LHCN-M2 (cell line): ENCODE data around the gene TREM1. TPM values are rescaled to one million over a fixed set of nuclear protein-coding genes. Genes with fewer than 3 reads are reported as not detected.

ENCODE experiments used
- DNase-seq: peaks from one replicate; pipeline ENCODE4 v3.0.0-alpha.2; 2012; ENCODE audit warnings: low read depth
- polyA plus RNA-seq: library from polyadenylated mRNA; unstranded; fragments of >200 nt; gene quantifications from one replicate; pipeline ENCODE4 v1.2.1, GENCODE V29; 2012; ENCODE audit warnings: missing spikeins
- total RNA-seq: library from RNA; depleted of rRNA; stranded (reverse); fragments of >200 nt; gene quantifications from 2 replicates; pipeline ENCODE4 v1.2.3, GENCODE V29; 2014; rRNA removed

The TREM1 gene
- 0.32 and 0.52 TPM in 2 replicates for total RNA-seq
- polyA plus RNA-seq = not detected

DNA sequence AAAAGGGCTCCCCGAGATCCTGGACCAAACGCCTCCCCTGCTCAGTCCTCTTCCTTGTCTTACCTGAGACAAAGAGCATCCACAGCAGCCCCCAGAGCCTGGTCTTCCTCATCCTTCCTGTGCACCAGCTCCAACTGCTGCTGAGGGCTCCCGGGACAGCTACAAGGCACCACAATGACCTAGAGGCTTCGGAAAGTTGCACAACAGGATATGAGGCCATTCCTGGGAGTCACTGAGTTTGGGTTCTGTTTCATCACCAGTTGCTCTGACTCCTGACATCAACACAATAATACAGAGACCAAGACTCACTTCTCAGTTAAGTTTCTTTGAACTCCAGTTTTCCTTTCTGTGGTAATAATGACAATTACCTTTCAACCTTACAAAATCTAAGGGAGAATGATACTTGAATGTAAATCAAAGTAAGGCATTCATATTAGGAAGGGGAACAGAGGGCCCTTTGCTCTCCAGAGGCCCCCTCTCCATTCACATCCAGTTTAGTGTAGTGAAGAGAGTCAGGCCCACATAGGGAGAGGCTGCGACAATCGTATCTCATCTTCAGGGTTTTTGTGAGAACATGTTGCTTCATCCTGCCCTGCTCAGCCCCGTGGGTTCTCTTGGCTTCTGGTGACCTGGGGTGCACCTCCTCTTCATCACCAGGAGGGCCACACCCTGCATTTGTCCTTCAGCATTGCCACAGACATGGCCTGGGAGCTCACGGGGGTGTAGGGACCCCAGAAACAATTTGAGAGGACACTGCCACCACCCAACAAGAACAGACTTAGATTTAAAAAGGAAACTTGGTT is at the start of gene TREM1:
TSS of gene TREM1 (minus strand) at position 139 of the 803 bp plus-strand sequence. CDS start at position 112, 27 bp downstream.
- DNase-seq = peak; percentile 71

DNA sequence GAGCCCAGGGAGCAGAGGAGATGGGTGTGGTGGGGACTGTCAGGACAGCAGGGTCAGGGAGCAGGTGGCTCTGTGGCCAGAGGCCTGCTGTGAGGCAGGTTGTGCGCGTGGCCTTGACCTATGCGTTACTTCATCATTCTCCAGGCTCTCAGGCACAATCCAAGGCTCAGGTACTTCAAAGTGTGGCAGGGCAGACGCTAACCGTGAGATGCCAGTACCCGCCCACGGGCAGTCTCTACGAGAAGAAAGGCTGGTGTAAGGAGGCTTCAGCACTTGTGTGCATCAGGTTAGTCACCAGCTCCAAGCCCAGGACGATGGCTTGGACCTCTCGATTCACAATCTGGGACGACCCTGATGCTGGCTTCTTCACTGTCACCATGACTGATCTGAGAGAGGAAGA is 49.5 kb upstream of the TREM1 start:
- no peak for DNase-seq

DNA sequence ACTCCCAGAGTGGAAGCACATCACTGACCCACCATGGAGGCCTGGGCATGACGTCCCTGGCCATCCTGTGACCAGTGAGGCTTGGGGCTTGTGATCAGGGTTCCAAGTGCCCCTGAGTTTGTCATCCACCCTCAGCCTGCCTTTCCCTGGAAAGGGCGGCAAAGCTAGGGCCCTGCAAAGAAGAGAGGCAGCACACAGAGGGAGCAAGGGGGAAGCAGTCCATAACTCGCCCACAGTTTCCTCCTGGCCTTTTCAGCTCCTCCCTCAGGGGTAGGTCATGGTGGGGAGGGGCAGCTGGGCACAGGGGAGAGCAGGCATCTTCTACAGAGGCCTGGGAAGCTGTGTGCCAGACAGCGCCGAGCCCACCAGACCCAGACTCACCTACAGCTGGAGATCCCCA is 48.8 kb upstream of the TREM1 start, which contains the start of gene NCR2:
TSS of gene NCR2 (plus strand) at position 313 of the 400 bp plus-strand sequence. CDS start 269 bp downstream, outside the sequence.
- DNase-seq = no peak

DNA sequence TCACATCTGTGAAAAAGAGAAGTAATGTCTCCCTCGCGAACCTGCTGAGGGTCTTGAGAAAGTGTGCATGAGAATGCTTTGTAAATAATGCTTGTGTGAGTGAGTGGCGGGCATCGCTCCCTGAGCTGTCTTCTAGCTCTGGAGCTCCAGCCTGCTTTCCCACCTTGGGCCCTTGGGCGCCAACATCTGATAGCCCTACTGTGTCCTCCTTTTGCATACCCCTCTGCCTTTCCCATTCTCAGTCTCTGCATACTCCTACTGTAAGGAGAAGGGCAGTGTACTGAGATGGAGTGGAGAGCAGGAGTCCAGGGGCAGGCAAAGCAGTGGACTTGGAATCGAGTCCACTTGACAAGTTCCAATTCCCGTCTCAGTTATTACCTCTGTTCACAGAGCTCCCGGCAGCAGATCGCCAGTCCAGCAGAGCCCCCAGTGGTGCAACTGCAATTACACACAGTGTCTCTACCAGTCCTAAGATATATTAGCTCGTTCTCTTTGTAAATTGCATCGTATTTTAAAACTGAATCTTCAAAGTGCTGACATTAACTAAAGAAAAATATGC is 48.1 kb upstream of the TREM1 start:
- no peak for DNase-seq

DNA sequence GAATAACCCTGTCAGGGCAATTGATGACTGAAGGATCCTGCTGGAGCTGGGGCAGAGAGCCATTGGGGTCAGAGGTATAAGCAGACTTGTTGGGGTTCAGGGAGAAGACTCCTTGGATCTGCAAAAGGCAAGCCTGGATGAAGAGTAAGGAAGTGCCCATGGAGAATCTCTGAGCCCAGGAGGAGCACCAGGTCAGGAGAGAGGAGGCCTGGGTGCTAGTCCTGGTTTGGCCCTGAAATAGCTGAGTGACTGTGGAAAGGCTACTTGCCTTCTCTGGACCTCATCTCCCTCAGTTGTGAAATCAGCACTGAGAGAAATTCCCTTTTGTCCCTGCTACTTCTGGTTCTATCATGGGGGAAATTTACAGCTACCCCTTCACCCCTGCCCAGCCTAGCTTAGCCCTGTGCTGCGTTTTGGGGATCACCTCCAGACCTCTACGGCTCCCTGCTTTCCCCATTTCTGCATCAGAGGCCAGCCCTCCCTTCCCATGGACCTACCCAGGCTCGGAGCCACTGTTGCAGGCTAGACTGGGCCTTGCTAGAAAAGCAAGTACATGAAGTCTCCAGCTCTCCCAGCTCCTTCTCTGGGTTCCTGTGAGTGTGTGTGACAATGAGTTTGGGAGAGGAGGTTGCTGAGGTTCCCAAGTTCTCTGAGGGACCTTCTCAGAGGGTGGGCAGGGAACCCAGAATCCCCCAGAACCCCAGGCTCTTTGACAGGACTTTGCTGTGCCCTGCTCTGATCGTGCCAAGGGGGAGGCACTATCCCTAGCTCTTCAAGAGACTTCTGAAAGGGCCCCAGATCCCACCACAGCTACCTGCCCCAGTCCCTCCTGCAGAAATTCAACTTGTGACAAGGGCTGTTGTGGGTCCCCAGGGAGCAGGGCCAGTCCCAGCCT is 46.6 kb upstream of the TREM1 start:
- no peak for DNase-seq

DNA sequence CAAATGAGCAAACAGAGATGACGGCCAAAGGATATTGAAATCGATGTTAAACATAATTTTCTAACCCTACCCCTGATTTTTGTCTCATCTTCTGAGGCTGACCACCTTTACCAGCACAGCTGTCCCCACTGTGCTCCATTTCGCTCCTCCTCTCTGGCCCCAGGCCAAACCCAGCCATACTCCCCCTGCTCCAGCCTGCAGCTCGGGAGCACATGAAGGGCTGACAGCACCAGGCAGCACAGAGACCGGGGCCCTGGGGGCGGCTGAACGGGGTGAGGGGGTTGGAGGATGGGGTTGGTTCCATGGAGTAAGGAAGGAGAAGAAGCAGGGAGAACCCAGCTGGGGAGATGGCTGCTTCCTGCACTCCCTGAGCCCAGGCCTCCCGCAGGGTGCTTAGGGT is 45.8 kb upstream of the TREM1 start:
- no peak for DNase-seq

DNA sequence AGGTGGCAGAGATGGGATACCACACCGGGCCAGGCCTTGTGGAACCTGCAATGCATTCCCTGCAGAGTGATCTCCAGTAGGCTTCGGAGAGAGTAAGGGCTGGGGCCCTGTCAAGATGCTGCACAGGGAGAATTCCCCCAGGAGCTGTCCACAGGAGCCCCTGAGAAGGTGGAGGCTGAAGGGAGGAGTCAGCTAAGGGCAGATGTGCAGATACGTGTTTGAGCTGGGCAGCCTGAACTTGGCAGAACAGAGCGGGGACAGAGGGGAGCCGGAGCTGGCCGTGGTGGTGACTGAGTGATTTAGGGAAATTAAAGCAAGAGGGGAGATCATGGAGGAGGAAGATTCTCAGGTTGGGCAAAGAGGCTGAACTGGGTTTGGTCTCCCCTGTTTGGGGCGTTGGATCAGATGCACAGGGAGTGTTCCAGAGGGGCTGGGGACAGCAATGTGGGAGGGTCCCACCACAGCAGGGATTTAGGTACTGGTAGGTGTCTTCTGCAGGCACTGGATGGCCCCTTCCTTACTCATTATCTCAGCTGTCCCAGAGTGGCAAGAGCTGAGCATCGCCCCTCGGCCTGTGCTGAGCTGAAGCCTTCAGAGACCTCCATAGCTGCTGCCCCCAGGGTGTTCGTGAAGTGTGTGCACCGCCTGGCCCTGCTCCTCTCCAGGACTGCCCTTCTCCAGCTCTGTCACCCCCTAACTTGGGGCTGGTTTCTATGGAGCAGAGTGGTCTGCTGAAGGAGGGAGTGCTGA is 45.1 kb upstream of the TREM1 start:
- DNase-seq = no peak

DNA sequence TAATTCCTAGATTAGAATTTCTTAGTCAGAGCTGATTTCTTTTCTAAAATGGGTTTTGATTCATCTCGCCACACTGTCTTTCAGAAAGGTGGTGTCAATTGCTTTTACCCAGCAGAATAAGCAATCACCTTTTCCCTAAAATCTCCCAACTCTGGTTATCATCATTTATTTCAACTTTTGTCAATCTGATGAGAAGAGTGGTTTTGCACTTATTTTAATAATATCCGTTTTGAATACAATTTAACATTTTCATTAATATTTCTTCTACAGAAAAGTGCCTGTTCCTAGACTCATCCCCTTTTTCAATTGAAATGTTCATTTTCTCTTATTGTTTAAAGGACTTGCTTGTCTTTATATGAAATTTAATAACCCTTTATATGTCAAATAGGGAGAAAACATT is 40.7 kb upstream of the TREM1 start:
- no peak for DNase-seq

DNA sequence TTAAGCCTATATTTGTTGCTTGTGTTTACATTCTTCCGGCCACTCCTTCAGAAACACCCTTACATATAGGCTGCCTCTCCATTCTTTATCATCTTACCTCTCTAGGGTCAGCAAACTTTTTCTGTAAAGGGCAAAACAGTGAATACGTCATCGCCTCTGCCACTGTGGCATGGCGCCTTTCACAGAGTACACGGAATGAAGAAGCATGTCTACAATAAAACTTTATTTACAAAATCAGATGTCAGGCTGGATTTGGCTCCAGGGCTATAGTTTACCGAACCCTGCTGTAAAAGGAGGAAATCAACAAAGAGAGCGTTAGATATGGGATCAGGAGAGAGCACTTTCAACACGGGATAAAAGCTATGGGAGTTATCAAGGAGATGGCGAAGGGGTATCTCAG is 39.6 kb upstream of the TREM1 start:
- DNase-seq = no peak

DNA sequence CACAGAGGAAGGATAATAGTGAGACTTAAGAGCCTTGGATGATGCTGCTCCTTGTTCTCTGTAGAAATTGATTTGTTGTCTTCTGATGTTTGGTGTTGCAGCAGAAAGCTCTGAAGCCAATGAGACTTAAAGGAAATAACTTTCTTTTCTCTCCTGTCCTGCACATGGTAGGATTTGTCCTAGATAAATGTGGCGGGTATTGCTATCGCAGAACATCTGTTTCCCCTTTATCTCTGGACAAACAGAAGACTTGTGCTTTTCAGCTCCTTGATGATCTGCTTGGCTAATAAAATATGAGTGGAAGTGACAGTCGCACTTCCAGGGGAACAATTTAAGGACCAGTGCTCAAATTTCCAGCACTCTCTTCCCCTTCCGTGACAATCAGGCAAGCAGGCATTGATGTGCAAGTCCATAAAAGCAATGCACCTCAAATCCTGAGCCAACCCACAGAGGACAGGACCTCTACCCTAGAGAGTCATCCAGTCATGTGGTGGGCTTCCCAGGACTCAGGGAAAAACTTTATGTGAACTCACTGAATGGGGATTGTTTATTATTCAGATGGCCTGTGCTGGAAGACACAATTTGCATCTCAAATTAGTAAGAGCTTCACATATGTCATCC is 39.1 kb upstream of the TREM1 start:
- no peak for DNase-seq

DNA sequence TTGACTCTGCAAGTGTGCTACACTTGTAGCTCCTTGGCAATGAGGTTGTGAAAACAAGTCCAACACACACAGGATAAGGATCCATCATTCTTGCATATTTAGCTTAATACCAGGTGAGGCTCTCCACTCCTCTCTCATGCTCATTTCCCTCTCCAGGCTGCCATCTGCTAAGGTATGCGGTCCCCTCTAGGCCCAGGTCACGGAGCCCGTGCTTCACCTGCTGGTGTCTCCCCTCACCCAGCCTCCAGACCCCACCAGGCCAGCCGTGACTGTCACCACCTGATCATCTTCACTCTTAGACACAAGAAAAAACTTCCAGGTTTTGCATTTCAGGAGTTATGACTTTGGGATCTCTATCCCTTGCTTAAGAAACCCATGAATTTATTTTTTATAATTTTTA is 34.7 kb upstream of the TREM1 start:
- DNase-seq = no peak

DNA sequence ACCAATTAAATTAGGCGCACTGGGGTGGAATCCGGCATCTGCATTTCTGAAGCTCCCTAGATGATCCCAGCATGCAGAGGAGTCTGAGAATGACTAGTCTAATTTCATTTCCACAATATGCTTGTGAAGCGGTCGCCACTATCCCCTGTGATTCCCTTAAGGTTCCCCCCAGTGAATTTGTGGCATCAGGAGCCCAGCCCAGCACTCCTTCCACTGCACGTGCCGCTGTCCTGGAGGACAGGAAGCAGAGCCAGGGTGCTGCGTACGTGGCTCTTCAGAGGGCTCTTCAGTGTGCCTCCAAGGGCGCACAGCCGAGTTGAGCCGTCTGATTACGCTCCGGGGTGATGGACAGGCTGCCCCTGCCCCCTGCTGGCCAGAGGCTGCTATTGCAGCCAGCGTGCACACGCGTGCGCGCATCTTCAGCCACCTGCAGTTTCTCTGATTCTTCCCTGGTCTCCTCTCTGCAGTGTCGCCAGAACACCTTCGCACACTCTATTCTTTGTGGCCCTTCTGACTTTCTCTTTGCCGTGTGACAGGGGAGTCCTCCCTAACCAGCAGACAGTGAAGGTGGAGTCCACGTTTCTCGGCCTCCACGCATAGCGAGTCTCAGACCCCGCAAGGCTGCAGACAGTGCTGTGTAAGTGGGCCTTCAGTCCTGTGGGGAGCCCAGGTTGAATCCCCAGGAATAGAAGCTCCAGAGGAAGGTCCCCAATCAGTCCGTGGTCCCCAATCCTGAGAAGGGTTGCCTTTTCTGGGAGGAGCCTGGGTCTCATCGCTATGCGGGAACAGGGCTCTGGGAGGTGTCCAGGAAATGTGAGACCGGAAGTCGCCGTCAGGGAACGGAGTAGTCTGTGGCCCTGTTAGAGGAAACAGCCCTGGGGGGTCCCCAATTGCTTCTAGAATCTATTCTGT is 32.4 kb upstream of the TREM1 start:
- DNase-seq = peak; percentile 58

DNA sequence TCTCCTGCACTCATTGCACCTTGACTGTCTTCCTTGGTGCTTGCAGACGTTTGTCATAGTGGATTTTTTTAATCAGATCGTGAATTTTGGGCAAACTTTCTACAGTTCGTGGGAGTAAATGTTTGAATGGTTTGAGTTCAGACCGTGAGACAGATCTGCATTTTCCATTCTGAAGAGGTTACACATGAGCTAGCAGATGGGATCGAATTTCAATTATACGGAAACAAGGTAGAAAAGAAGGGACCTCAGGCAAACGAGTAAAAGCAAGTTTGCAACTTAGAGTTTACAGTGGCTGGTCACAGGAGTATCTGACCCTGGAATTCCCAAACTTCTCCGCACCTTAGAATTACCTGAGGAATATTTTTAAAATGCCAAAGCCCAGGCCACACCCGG is 31.8 kb upstream of the TREM1 start:
- no peak for DNase-seq

DNA sequence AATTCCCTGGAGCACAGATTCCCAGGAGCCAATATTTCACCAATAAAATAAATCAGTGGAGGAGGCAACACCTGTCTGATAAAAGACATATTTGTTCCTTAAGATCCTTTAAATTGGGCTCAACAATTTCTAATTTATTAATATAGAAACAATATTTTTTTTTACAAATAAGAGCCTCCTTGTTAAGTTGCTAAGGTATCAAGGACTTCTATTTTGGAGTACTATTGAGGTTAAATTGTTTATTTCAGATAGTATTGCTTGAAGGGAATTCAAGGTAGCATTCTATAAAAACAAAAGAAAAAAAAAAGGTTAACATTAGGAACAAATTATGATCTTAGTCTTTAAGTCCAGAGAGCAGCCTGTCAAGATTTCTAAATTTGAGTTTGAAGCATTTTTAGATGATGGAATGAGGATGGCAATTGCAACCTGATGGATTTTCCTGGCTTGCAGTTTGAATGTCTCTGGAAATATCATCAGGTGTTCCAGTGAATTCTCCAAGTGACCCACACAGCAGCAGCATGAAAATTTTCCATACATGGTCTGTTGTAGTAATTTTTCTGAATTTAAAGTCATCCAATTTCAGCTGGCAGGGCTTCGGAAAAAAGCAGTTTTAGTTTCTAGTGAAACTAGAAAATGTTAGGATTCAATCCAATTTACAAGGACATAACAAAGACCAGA is 29.6 kb upstream of the TREM1 start:
- DNase-seq = no peak

DNA sequence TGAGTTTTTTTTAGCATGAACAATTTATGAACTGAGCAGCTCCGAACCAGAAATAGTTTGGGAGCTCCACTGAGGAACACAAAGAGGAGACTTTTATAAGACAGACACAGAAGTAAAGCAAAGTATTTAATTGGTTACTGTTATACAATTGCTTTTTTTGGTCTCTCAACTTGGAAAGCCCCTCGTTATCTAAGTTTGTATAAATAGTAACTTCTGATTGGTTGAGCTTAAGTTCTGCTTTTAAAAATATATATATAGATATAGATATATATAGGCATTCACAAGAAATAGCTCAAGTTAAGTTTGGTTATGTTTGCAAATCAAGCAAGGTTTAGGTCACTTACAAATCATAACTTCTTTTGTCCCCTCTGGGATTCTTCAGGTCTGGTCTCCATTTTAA is 28.7 kb upstream of the TREM1 start:
- no peak for DNase-seq

DNA sequence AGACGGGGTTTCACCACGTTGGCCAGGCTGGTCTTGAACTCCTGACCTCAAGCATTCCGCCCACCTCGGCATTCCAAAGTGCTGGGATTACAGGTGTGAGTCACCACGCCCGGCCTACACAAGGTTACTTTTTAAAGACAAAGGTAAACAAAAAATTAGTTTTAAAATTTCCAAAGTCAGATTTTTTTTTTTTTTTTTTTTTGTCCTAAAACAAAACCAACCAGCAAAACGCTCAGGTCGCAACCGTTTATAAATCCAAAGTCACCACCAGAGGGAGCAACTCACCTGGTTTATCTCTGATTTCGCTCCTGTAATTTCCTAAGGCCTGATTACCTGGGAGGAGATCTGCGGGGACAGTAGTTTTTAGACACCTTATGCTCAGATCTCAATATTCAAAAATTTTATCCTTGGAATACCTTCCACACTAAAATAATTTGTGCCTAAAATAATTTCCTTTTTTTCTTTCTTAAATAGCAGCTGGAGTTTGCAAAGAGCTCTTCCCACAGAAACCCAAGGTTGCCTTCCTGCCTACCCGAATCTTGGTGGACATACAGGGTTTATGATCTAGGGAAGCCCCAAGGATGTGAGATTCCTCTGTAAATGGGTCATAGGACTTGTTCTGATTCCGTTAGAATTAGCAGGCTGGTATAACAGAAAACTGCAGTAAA is 19.8 kb upstream of the TREM1 start:
- peak; percentile 14 for DNase-seq

DNA sequence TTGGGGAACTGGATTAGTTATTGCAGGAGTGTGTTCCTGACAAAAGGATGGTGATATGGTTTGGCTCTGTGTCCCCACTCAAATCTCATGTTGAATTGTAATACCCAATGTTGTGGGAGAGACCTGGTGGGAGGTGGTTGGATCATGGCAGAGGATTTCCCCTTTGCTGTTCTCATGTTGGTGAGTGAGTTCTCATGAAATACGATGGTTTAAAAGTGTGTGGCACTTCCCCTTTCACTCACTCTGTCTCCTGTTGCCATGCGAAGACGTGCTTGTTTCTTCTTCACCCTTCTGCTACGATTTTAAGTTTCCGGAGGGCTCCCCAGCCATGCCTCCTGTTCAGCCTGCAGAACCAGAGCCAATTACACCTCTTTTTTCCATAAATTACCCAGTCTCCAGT is 16.2 kb upstream of the TREM1 start:
- no peak for DNase-seq

DNA sequence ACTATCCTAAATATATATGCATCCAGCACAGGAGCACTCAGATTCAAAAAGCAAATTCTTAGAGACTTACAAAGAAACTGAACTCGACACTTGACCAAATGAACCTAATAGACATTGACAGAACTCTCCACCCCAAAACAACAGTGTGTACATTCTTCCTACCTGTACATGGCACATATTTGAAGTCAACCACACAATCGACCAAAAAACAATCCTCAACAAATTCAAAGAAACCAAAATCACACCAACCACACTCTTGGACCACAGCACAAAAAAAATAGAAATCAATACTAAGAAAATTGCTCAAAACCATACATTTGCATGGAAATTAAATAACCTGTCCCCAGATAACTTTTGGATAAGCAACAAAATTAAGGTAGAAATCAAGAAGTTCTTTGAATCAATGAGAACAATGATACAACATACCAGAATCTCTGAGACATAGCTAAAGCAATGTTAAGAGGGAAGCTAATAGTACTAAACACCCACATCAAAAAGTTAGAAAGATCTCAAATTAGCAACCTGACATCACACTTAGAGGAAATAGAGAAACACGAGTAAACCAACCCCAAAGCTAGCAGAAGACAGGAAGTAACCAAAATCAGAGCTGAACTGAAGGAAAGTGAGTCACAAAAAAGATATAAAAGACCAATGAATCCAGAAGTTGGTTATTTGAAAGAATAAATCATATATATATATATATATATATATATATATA is 12.5 kb upstream of the TREM1 start:
- no peak for DNase-seq
